Endothelial cell of umbilical vein (primary cell): ENCODE measurements around the gene HDAC4. TPM values are rescaled to one million over a fixed set of nuclear protein-coding genes. Genes with fewer than 3 reads are reported as not detected.

Source experiments
- BruUV-seq: library from RNA; stranded (reverse); fragments of 400-500 nt; replicated peaks from 2 replicates; lab custom pipeline; 2021; lab: Mats Ljungman, UMichigan
- CTCF ChIA-PET: fragments of 300-600, 350-600 bp; sonication (Branson Sonifier 250); formaldehyde crosslinking; loops from one replicate; lab custom pipeline; 2021; ENCODE audit warnings: antibody characterized with exemption, inconsistent platforms; lab: Charles Lee
- POLR2A ChIA-PET: fragments of 300-600, 350-600 bp; sonication (Branson Sonifier 250); formaldehyde crosslinking; loops from one replicate; lab custom pipeline; 2021; ENCODE audit warnings: antibody characterized with exemption, inconsistent platforms; lab: Charles Lee
- DNase-seq: peaks from one replicate; pipeline ENCODE4 v3.0.0-alpha.2; 2011; ENCODE audit warnings: low read depth, low spot score
- FAIRE-seq: peaks from 2 replicates; lab custom pipeline; 2011; peaks lifted over from hg19 to GRCh38; lab: Jason Lieb, UNC
- H2AFZ ChIP-seq: 2 replicates; pipeline ENCODE4 v1.6.0; 2012; ENCODE audit warnings: low read depth, low read length, control low read depth, inconsistent platforms
- H3K27ac ChIP-seq: 2 replicates; pipeline ENCODE4 v1.5.1; 2011; ENCODE audit warnings: low read depth, mild to moderate bottlenecking, control low read depth, low read length, moderate library complexity; ENCODE audit not compliant: insufficient read depth
- H3K27me3 ChIP-seq, 2 experiments: 2 replicates each; pipeline versions ENCODE4 v1.6.0 to v1.6.1; 2011; ENCODE audit warnings: low read length in 2 of 2, mixed read lengths in 1 of 2; ENCODE audit not compliant: control insufficient read depth in 2 of 2, insufficient read depth in 2 of 2
- H3K36me3 ChIP-seq, 2 experiments: 2 replicates in 1 of 2; 3 replicates in 1 of 2; pipeline ENCODE4 v1.5.1; 2011; ENCODE audit warnings: low read length in 2 of 2, mild to moderate bottlenecking in 1 of 2, moderate library complexity in 1 of 2; ENCODE audit not compliant: control insufficient read depth in 2 of 2, insufficient read depth in 2 of 2; ENCODE audit errors: extremely low read depth in 1 of 2
- H3K4me1 ChIP-seq: 3 replicates; pipeline ENCODE4 v1.5.1; 2011; ENCODE audit warnings: mild to moderate bottlenecking, low read length; ENCODE audit not compliant: control insufficient read depth, insufficient read depth; ENCODE audit errors: extremely low read depth
- H3K4me2 ChIP-seq: 2 replicates; pipeline ENCODE4 v1.6.1; 2011; ENCODE audit warnings: low read length, control low read depth, mixed read lengths; ENCODE audit not compliant: insufficient read depth
- H3K4me3 ChIP-seq, 3 experiments: fragments of 200-600 bp in 1 of 3; sonication (generic), shearing (Covaris generic) in 1 of 3; replicated peaks in 1 of 3; 2 replicates each; pipeline ENCODE4 v1.5.1; 2011 to 2016; ENCODE audit warnings: control low read depth in 3 of 3, low read length in 3 of 3, mild to moderate bottlenecking in 2 of 3, inconsistent platforms in 1 of 3, low read depth in 1 of 3, moderate library complexity in 1 of 3; ENCODE audit not compliant: insufficient read depth in 1 of 3
- H3K79me2 ChIP-seq: 2 replicates; pipeline ENCODE4 v1.6.0; 2012; ENCODE audit warnings: low read length, inconsistent platforms; ENCODE audit not compliant: control insufficient read depth, insufficient read depth
- H3K9ac ChIP-seq: replicated peaks from 2 replicates; pipeline ENCODE3; 2011; ENCODE audit warnings: low read length, control low read depth; ENCODE audit not compliant: insufficient read depth; ENCODE audit errors: extremely low read depth
- H3K9me1 ChIP-seq: replicated peaks from 3 replicates; pipeline ENCODE4 v1.6.0; 2011; ENCODE audit warnings: mild to moderate bottlenecking, low read length; ENCODE audit not compliant: control insufficient read depth, insufficient read depth; ENCODE audit errors: extremely low read depth
- H3K9me3 ChIP-seq: replicated peaks from 2 replicates; pipeline ENCODE4 v1.5.1; 2012; ENCODE audit warnings: low read length, inconsistent platforms; ENCODE audit not compliant: control insufficient read depth, insufficient read depth
- H4K20me1 ChIP-seq: replicated peaks from 2 replicates; pipeline ENCODE3; 2011; ENCODE audit warnings: mild to moderate bottlenecking, low read length; ENCODE audit not compliant: control insufficient read depth, insufficient read depth; ENCODE audit errors: extremely low read depth
- FOS ChIP-seq: IDR thresholded peaks from 2 replicates; pipeline ENCODE4 v1.6.1; 2011; ENCODE audit warnings: mild to moderate bottlenecking, low read length, moderate library complexity, borderline replicate concordance; ENCODE audit not compliant: insufficient read depth
- GATA2 ChIP-seq: IDR thresholded peaks from 2 replicates; pipeline ENCODE4 v1.7.0; 2011; ENCODE audit warnings: low read depth, mild to moderate bottlenecking, moderate library complexity, mixed read lengths, low read length; ENCODE audit not compliant: insufficient read length, insufficient read depth
- JUN ChIP-seq: IDR thresholded peaks from 2 replicates; pipeline ENCODE4 v1.6.1; 2011; ENCODE audit warnings: borderline replicate concordance, low read depth; ENCODE audit not compliant: insufficient read length, insufficient read depth
- MYC ChIP-seq: IDR thresholded peaks from one replicate; pipeline ENCODE4 v1.6.1; 2011; ENCODE audit warnings: mild to moderate bottlenecking, low read depth, low read length
- POLR2A ChIP-seq: IDR thresholded peaks from 2 replicates; pipeline ENCODE4 v1.6.1; 2012; ENCODE audit warnings: low read depth, mild to moderate bottlenecking, control low read depth, low read length
- dilution Hi-C: fragments of 300-500 bp; cut with MboI; formaldehyde crosslinking; loops from one replicate; pipeline ENCODE4 v1.15.0; 2019; ENCODE audit warnings: low sequenced_read_pairs; ENCODE audit not compliant: extremely low pct_ligation_motif_present
- intact Hi-C: fragments of 100-400 bp; cut with micrococcal nuclease; formaldehyde crosslinking; loops from one replicate; pipeline ENCODE4 v1.10.0; 2022
- polyA plus RNA-seq, 4 experiments: library from polyadenylated mRNA; depleted of rRNA in 3 of 4; stranded (reverse) in 3 of 4; unstranded in 1 of 4; fragments of >200 nt; gene quantifications; 2 replicates each; pipeline versions ENCODE4 v1.2.1 to v1.2.3, GENCODE V29; 2011 to 2012; ENCODE audit warnings: missing spikeins in 1 of 4
- total RNA-seq: library from RNA; stranded (reverse); gene quantifications from 2 replicates; pipeline ENCODE4 v1.2.3, GENCODE V29; 2021
- TF ChIP-seq, protein P1 (sequence below): IDR thresholded peaks from 2 replicates; pipeline ENCODE4 v1.6.1; 2011; ENCODE audit not compliant: insufficient read depth, insufficient read length

Gene HDAC4
- total and polyA plus RNA-seq, 2 donors (not counting 3 experiments of a cell fraction or from before 2014, with no cell fraction given): 13.4 to 33.0 TPM

DNA sequence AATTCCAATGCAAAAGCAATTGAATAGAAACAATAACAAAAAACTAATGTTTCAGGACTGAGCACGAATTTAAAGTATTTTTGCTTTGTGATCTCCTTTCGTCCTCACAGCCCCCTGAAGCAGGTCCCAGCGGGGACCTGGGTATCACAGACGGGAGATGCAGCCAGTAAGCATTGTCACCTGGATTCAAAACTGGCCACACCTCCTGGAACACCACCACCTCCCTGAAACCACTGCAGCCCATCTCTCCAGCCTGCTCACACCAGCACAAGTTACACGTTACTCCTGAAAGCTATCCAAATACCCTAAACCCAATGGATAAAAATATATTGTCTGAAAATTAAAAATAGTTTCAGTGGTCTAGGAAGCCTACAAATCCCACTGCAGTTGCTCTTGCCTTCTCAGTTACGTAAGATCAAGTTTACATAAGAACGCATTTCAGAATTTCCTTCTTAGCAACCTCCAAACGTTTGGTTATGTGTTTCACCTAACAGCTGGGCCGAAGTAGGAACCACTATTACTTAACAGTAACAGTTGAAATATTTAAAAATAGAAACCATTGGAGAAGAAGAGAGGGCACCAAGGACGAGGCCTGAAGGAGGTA is 178.0 kb downstream of the HDAC4 start:
- no peak overlapping the region for H3K27ac ChIP-seq
- POLR2A ChIA-PET: no interaction called here

DNA sequence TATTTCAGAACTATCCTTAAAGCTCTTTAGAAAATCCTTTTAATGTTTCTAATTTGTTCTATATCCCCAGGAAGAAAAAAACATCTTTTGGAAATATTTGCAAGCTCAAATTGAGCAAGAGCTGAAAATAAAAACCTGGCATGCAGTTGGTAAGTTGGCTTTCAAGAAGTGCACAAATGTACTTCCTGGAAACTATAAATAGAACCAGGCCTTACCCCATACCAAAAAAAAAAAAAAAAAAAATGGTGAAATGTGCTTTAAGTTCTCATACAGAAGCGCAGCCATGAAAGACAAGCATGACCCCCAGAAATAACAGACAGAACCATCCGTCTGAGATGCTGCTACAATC is 178.5 kb downstream of the HDAC4 start:
- H3K4me1 ChIP-seq: no peaks in the 10 kb centered on the region
- BruUV-seq: no TSS peak
- ChIA-PET CTCF (no interaction called here), POLR2A (no interaction called here)
- intact Hi-C loops (no loop called here), dilution Hi-C loops (no loop called here)
- H3K4me3 ChIP-seq: no peak overlapping the region
- H3K4me2 ChIP-seq: no peak overlapping the region
- no peaks in the 10 kb centered on the region for H3K36me3 ChIP-seq
- no peak for TF ChIP-seq FOS
- no peak for TF ChIP-seq MYC
- no peak for TF ChIP-seq GATA2
- TF ChIP-seq, protein P1, sequence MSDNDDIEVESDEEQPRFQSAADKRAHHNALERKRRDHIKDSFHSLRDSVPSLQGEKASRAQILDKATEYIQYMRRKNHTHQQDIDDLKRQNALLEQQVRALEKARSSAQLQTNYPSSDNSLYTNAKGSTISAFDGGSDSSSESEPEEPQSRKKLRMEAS: no peak
- no peak for TF ChIP-seq POLR2A
- DNase-seq (no peak), FAIRE-seq (no peak)
- no peak overlapping the region for H2AFZ ChIP-seq
- no peak overlapping the region for H3K27ac ChIP-seq
- H3K27me3 ChIP-seq: no peaks in the 10 kb centered on the region
- no peaks in the 10 kb centered on the region for H3K9me1 ChIP-seq
- H3K9ac ChIP-seq: no peak overlapping the region
- H4K20me1 ChIP-seq: peaks cover 2% of the 10 kb centered on the region
- no peaks in the 10 kb centered on the region for H3K9me3 ChIP-seq
- peaks cover 2% of the 10 kb centered on the region for H3K79me2 ChIP-seq

More for the DNA sequence above, 178.0 kb downstream of the HDAC4 start:
- CTCF ChIA-PET: no interaction called here
- H3K79me2 ChIP-seq: peaks cover 2% of the 10 kb centered on the region
- no peaks in the 10 kb centered on the region for H3K36me3 ChIP-seq
- no peak for DNase-seq
- dilution Hi-C loops (no loop called here), intact Hi-C loops (no loop called here)
- no peak overlapping the region for H2AFZ ChIP-seq
- no peaks in the 10 kb centered on the region for H3K9me3 ChIP-seq
- BruUV-seq: no TSS peak
- no peaks in the 10 kb centered on the region for H3K4me1 ChIP-seq
- no peak overlapping the region for H3K4me3 ChIP-seq
- FAIRE-seq: no peak
- no peaks in the 10 kb centered on the region for H3K27me3 ChIP-seq
- peaks cover 2% of the 10 kb centered on the region for H4K20me1 ChIP-seq
- no peak overlapping the region for H3K4me2 ChIP-seq
- H3K9ac ChIP-seq: no peak overlapping the region
- TF ChIP-seq FOS (no peak), JUN (no peak), POLR2A (no peak)
- H3K9me1 ChIP-seq: no peaks in the 10 kb centered on the region
